Activated CD4-positive, alpha-beta T cell treated with anti-CD3 and anti-CD28 coated beads, Interleukin-2, amount 50 U/mL, for 48 hours (primary cell): Measurements from ENCODE around the gene TMEM178B.
"Not testable (repeated sequence)": the region's sequence is repeated elsewhere in the genome, so short reads cannot be mapped to it uniquely, and the experiment has no call there.

Source experiments
- DNase-seq, 2 experiments: peaks; one replicate each; pipeline ENCODE4 v3.0.0-alpha.2; 2020

Gene TMEM178B

GRCh38 chr7:141402277-141402996 lies 328.6 kb downstream of the TMEM178B start:
- DNase-seq = no peak

- DNase-seq = not testable (repeated sequence)
Observed at GRCh38 chr7:141403846-141404245, 330.0 kb downstream of the TMEM178B start.

- DNase-seq = no peak
Observed at GRCh38 chr7:141406347-141406746, 332.5 kb downstream of the TMEM178B start.

- no peak for DNase-seq
Observed at GRCh38 chr7:141407893-141408292, 334.0 kb downstream of the TMEM178B start.

GRCh38 chr7:141408440-141408839 lies 334.6 kb downstream of the TMEM178B start:
- DNase-seq = no peak

GRCh38 chr7:141409219-141409618 lies 335.4 kb downstream of the TMEM178B start:
- no peak for DNase-seq

- no peak for DNase-seq
Observed at GRCh38 chr7:141409801-141410329, 336.0 kb downstream of the TMEM178B start.

GRCh38 chr7:141410353-141411000 lies 336.6 kb downstream of the TMEM178B start:
- no peak for DNase-seq

GRCh38 chr7:141411133-141411532 lies 337.3 kb downstream of the TMEM178B start:
- no peak for DNase-seq

- no peak for DNase-seq
Observed at GRCh38 chr7:141415999-141416398, 342.1 kb downstream of the TMEM178B start.

- DNase-seq = no peak
Observed at GRCh38 chr7:141416650-141417270, 342.9 kb downstream of the TMEM178B start.

- no peak for DNase-seq
Observed at GRCh38 chr7:141417506-141417905, 343.6 kb downstream of the TMEM178B start.

GRCh38 chr7:141418066-141418465 lies 344.2 kb downstream of the TMEM178B start:
- DNase-seq = no peak

GRCh38 chr7:141421306-141421705 lies 347.4 kb downstream of the TMEM178B start:
- DNase-seq = no peak

- DNase-seq = no peak
Observed at GRCh38 chr7:141427134-141427533, 353.3 kb downstream of the TMEM178B start.

- DNase-seq = no peak
Observed at GRCh38 chr7:141430455-141431139, 356.7 kb downstream of the TMEM178B start.

- no peak for DNase-seq
Observed at GRCh38 chr7:141431140-141431479, 357.2 kb downstream of the TMEM178B start.

GRCh38 chr7:141431711-141432110 lies 357.8 kb downstream of the TMEM178B start:
- DNase-seq = no peak

- no peak for DNase-seq
Observed at GRCh38 chr7:141433698-141434097, 359.8 kb downstream of the TMEM178B start.

- no peak for DNase-seq
Observed at GRCh38 chr7:141436139-141436538, 362.3 kb downstream of the TMEM178B start.

- DNase-seq = no peak
Observed at GRCh38 chr7:141436575-141437075, 362.8 kb downstream of the TMEM178B start.

- no peak for DNase-seq
Observed at GRCh38 chr7:141439164-141439563, 365.3 kb downstream of the TMEM178B start.

- no peak for DNase-seq
Observed at GRCh38 chr7:141439776-141440175, 365.9 kb downstream of the TMEM178B start.
